K562 (cell line): ENCODE results near the gene ATRN. TPM values are rescaled to one million over a fixed set of nuclear protein-coding genes. Genes with fewer than 3 reads are reported as not detected.
A peak's percentile ranks its signal among the peaks of the same experiment; 100 is the strongest.

Source experiments
- DPF2 ChIP-seq: fragments of 450-650 bp; IDR thresholded peaks from 2 replicates; pipeline ENCODE4 v1.6.1; 2016
- HCFC1 ChIP-seq: IDR thresholded peaks from 2 replicates; pipeline ENCODE4 v1.6.1; 2012; ENCODE audit warnings: low read depth, low read length, improper control_type of control experiment
- KLF1 ChIP-seq: fragments of 450-650 bp; IDR thresholded peaks from 2 replicates; pipeline ENCODE4 v1.6.1; 2016; ENCODE audit warnings: missing genetic modification characterization, missing compliant biosample characterization
- KLF13 ChIP-seq: fragments of 450-650 bp; IDR thresholded peaks from 2 replicates; pipeline ENCODE4 v1.6.1; 2016; ENCODE audit warnings: missing genetic modification characterization, low read depth, mild to moderate bottlenecking, missing compliant biosample characterization, moderate library complexity, borderline replicate concordance
- MAFK ChIP-seq: IDR thresholded peaks from 2 replicates; pipeline ENCODE4 v1.6.1; 2011; ENCODE audit warnings: low read length, improper control_type of control experiment
- MTA3 ChIP-seq: fragments of 450-650 bp; formaldehyde crosslinking; IDR thresholded peaks from 2 replicates; pipeline ENCODE4 v1.6.1; 2017; ENCODE audit warnings: mild to moderate bottlenecking, borderline replicate concordance
- RCOR1 ChIP-seq, 2 experiments: IDR thresholded peaks; 2 replicates each; pipeline ENCODE4 v1.6.1; 2012; ENCODE audit warnings: low read depth in 2 of 2, low read length in 2 of 2, borderline replicate concordance in 1 of 2, improper control_type of control experiment in 1 of 2
- SRF ChIP-seq, 2 experiments: fragments of 250-450, 450-650 bp in 1 of 2; sonication (Bioruptor Pico) in 1 of 2; sonication (generic) in 1 of 2; formaldehyde crosslinking; IDR thresholded peaks; 2 replicates each; pipeline versions ENCODE4 v1.5.0 to v1.5.1; 2020 to 2022; ENCODE audit warnings: mild to moderate bottlenecking in 1 of 2, missing genetic modification reagents in 1 of 2
- SRSF7 ChIP-seq: fragments of 200-400 bp; formaldehyde crosslinking; optimal IDR thresholded peaks from 2 replicates; pipeline ENCODE3; 2017; ENCODE audit warnings: mild to moderate bottlenecking, low read depth, low read length
- TGIF2 ChIP-seq: sonication (generic); formaldehyde crosslinking; IDR thresholded peaks from 2 replicates; pipeline ENCODE4 v1.8.1; 2022; ENCODE audit warnings: mild to moderate bottlenecking, missing genetic modification reagents, moderate library complexity
- THRAP3 ChIP-seq: fragments of 450-650 bp; IDR thresholded peaks from 2 replicates; pipeline ENCODE4 v1.6.1; 2016; ENCODE audit warnings: mild to moderate bottlenecking, inconsistent platforms, borderline replicate concordance
- XRCC3 ChIP-seq: fragments of 450-650 bp; IDR thresholded peaks from 2 replicates; pipeline ENCODE4 v1.6.1; 2017; ENCODE audit warnings: mild to moderate bottlenecking, moderate library complexity
- ZBTB1 ChIP-seq: sonication (generic); formaldehyde crosslinking; IDR thresholded peaks from 2 replicates; pipeline ENCODE4 v1.8.1; 2023; ENCODE audit warnings: missing genetic modification reagents, low read depth, mild to moderate bottlenecking, borderline replicate concordance
- polyA plus RNA-seq, 8 experiments: library from polyadenylated mRNA; depleted of rRNA in 4 of 8; stranded (reverse) in 5 of 8; unstranded in 3 of 8; fragments of >200 nt; fragmentation: Nextera tagmentation in 2 of 8; fragmentation: Illumina TruSeq in 1 of 8; extraction: Ambion mirVana in 2 of 8; extraction: Trizol in 1 of 8; gene quantifications; 2 replicates each; pipeline versions ENCODE4 v1.2.1 to v1.2.3, GENCODE V29; 2011 to 2014; ENCODE audit warnings: inconsistent platforms in 1 of 8, missing spikeins in 1 of 8
- total RNA-seq, 7 experiments: library from RNA; depleted of rRNA in 6 of 7; stranded (reverse); fragments of >200 nt in 6 of 7; fragmentation: Illumina TruSeq in 2 of 7; extraction: Trizol in 2 of 7; gene quantifications; 2 replicates each; pipeline versions ENCODE4 v1.2.1 to v1.2.3, GENCODE V29; 2011 to 2021; ENCODE audit warnings: low replicate concordance in 1 of 7
- TF ChIP-seq, protein P1 (sequence below): fragments of 200-800 bp; sonication (Bioruptor generic); IDR thresholded peaks from 2 replicates; pipeline ENCODE4 v1.6.1; 2017; ENCODE audit warnings: missing genetic modification characterization, missing compliant biosample characterization
- TF ChIP-seq, protein P2 (sequence below): fragments of 250-450 bp; sonication (Bioruptor Pico); IDR thresholded peaks from 2 replicates; pipeline ENCODE4 v1.5.0; 2020; ENCODE audit warnings: mild to moderate bottlenecking
- TF ChIP-seq, protein P3 (sequence below): fragments of 250-450 bp; sonication (Bioruptor Pico); IDR thresholded peaks from 2 replicates; pipeline ENCODE4 v1.4.0; 2020
- TF ChIP-seq, protein P4 (sequence below): sonication (generic); IDR thresholded peaks from 2 replicates; pipeline ENCODE4 v1.6.1; 2016
- TF ChIP-seq, protein P5 (sequence below), 3 experiments: fragments of 200-800 bp in 1 of 3; fragments of 250-450 bp in 1 of 3; fragments of 450-650 bp in 1 of 3; sonication (Bioruptor Pico) in 1 of 3; sonication (Bioruptor generic) in 1 of 3; formaldehyde crosslinking in 1 of 3; IDR thresholded peaks; 2 replicates each; pipeline versions ENCODE4 v1.6.1 to v1.8.0; 2016 to 2022; ENCODE audit warnings: mild to moderate bottlenecking in 2 of 3, missing genetic modification characterization in 2 of 3, missing compliant biosample characterization in 1 of 3, moderate library complexity in 1 of 3

Gene ATRN
- total and polyA plus RNA-seq, 9 of the 15 experiments (the other 6 are each of a cell fraction or from before 2014, with no cell fraction given): 0.69 to 16.5 (median 7.6) TPM

DNA sequence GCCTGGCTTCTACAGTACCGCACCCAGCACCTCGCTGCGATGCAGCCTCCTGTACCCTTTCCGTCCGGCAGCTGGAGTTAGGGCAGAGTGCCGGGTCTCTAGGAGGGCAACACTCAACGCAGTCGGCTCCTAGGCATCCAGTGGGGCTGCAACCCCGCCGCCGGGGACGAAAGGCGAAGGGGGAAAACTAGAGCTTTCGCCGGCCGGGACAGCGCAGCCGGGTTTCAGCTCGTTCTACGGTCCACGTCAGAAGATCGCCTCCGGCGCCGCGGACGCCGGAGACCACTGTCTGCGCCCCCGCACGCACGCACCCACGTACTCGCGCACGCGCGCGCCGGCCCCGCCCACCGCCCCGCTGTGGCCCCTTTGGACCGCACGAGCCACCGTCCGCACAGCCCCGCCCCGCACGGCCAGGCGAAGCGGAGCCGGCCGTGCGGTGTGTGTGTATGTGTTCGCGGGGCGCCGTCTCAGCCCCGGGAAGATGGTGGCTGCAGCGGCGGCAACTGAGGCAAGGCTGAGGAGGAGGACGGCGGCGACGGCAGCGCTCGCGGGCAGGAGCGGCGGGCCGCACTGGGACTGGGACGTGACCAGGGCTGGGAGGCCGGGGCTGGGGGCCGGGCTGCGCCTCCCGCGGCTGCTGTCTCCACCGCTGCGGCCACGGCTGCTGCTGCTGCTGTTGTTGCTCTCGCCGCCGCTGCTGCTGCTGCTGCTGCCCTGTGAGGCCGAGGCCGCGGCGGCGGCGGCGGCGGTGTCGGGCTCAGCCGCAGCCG lies at the start of gene ATRN (continued):
- TF ChIP-seq ZBTB1 (CRISPR knock-in tag) (peak; percentile 80), XRCC3 (no peak), HCFC1 (peak; percentile 64), RCOR1 (IDR thresholded peaks at IDR 0.05; ENCODE audit: borderline replicate concordance in 1 of 2, low read depth in 2 of 2, low read length in 2 of 2) (peak in 1 of 2 experiments; percentile 18; a peak in 1 of 4 replicates), SRSF7 (no peak), KLF1 (tag) (0 out of 2 replicates have a peak, but pooled peaks have one; percentile 26), DPF2 (no peak), KLF13 (peak; percentile 51; the same call in 1 of the 2 replicates), SRF (CRISPR knock-in tag; IDR thresholded peaks at IDR 0.05) (no peak), TGIF2 (CRISPR knock-in tag) (peak; percentile 73; the same call in 1 of the 2 replicates), MTA3 (peak; percentile 98), THRAP3 (no peak), MAFK (no peak)
- TF ChIP-seq, protein P1, sequence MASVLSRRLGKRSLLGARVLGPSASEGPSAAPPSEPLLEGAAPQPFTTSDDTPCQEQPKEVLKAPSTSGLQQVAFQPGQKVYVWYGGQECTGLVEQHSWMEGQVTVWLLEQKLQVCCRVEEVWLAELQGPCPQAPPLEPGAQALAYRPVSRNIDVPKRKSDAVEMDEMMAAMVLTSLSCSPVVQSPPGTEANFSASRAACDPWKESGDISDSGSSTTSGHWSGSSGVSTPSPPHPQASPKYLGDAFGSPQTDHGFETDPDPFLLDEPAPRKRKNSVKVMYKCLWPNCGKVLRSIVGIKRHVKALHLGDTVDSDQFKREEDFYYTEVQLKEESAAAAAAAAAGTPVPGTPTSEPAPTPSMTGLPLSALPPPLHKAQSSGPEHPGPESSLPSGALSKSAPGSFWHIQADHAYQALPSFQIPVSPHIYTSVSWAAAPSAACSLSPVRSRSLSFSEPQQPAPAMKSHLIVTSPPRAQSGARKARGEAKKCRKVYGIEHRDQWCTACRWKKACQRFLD (CRISPR knock-in tag): peak; percentile 61; the same call in 1 of the 2 replicates
- TF ChIP-seq, protein P2, sequence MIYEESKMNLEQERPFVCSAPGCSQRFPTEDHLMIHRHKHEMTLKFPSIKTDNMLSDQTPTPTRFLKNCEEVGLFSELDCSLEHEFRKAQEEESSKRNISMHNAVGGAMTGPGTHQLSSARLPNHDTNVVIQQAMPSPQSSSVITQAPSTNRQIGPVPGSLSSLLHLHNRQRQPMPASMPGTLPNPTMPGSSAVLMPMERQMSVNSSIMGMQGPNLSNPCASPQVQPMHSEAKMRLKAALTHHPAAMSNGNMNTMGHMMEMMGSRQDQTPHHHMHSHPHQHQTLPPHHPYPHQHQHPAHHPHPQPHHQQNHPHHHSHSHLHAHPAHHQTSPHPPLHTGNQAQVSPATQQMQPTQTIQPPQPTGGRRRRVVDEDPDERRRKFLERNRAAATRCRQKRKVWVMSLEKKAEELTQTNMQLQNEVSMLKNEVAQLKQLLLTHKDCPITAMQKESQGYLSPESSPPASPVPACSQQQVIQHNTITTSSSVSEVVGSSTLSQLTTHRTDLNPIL (CRISPR knock-in tag): no peak
- TF ChIP-seq, protein P3, sequence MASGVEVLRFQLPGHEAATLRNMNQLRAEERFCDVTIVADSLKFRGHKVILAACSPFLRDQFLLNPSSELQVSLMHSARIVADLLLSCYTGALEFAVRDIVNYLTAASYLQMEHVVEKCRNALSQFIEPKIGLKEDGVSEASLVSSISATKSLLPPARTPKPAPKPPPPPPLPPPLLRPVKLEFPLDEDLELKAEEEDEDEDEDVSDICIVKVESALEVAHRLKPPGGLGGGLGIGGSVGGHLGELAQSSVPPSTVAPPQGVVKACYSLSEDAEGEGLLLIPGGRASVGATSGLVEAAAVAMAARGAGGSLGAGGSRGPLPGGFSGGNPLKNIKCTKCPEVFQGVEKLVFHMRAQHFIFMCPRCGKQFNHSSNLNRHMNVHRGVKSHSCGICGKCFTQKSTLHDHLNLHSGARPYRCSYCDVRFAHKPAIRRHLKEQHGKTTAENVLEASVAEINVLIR (CRISPR knock-in tag): peak; percentile 49
- TF ChIP-seq, protein P4, sequence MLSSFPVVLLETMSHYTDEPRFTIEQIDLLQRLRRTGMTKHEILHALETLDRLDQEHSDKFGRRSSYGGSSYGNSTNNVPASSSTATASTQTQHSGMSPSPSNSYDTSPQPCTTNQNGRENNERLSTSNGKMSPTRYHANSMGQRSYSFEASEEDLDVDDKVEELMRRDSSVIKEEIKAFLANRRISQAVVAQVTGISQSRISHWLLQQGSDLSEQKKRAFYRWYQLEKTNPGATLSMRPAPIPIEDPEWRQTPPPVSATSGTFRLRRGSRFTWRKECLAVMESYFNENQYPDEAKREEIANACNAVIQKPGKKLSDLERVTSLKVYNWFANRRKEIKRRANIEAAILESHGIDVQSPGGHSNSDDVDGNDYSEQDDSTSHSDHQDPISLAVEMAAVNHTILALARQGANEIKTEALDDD: no peak
- TF ChIP-seq, protein P5, sequence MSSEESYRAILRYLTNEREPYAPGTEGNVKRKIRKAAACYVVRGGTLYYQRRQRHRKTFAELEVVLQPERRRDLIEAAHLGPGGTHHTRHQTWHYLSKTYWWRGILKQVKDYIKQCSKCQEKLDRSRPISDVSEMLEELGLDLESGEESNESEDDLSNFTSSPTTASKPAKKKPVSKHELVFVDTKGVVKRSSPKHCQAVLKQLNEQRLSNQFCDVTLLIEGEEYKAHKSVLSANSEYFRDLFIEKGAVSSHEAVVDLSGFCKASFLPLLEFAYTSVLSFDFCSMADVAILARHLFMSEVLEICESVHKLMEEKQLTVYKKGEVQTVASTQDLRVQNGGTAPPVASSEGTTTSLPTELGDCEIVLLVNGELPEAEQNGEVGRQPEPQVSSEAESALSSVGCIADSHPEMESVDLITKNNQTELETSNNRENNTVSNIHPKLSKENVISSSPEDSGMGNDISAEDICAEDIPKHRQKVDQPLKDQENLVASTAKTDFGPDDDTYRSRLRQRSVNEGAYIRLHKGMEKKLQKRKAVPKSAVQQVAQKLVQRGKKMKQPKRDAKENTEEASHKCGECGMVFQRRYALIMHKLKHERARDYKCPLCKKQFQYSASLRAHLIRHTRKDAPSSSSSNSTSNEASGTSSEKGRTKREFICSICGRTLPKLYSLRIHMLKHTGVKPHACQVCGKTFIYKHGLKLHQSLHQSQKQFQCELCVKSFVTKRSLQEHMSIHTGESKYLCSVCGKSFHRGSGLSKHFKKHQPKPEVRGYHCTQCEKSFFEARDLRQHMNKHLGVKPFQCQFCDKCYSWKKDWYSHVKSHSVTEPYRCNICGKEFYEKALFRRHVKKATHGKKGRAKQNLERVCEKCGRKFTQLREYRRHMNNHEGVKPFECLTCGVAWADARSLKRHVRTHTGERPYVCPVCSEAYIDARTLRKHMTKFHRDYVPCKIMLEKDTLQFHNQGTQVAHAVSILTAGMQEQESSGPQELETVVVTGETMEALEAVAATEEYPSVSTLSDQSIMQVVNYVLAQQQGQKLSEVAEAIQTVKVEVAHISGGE (CRISPR knock-in tag; IDR thresholded peaks at IDR 0.05): 0 out of 6 replicates have a peak, but pooled peaks of 1 of the 3 experiments have one; percentile 29
